T-helper 1 cell (primary cell): Measurements from ENCODE around the gene PNN.
A peak's percentile ranks its signal among the peaks of the same experiment; 100 is the strongest.
"Not testable (repeated sequence)": the region's sequence is repeated elsewhere in the genome, so short reads cannot be mapped to it uniquely, and the experiment has no call there.

Source experiments
- DNase-seq, 5 donors: peaks; one replicate each; pipeline ENCODE4 v3.0.0-alpha.2; 2012 to 2020

The PNN gene

GRCh38 chr14:39181026-39181692, 6.1 kb downstream of the PNN start:
- no peak for DNase-seq

GRCh38 chr14:39181693-39182047, 6.6 kb downstream of the PNN start:
- no peak for DNase-seq

GRCh38 chr14:39182770-39183684, 8.0 kb downstream of the PNN start:
- no peak for DNase-seq

GRCh38 chr14:39183685-39184003, 8.6 kb downstream of the PNN start:
- DNase-seq, result not testable (repeated sequence)

- DNase-seq, result no peak
Measured at GRCh38 chr14:39184628-39185255, 9.7 kb downstream of the PNN start.

- no peak for DNase-seq
Measured at GRCh38 chr14:39185256-39186049, 10.4 kb downstream of the PNN start.

- no peak for DNase-seq
Measured at GRCh38 chr14:39186941-39187525, 12.0 kb downstream of the PNN start.

- DNase-seq, result no peak
Measured at GRCh38 chr14:39203659-39204606, 28.9 kb downstream of the PNN start.

- peak in 1 of 5 donors; percentile 36 for DNase-seq
Measured at GRCh38 chr14:39207430-39207829, 32.4 kb downstream of the PNN start.

- no peak for DNase-seq
Measured at GRCh38 chr14:39211109-39211741, 36.2 kb downstream of the PNN start.

GRCh38 chr14:39212034-39212433, 37.0 kb downstream of the PNN start:
- no peak for DNase-seq

- DNase-seq, result no peak
Measured at GRCh38 chr14:39212693-39213092, 37.6 kb downstream of the PNN start.

- DNase-seq, result no peak
Measured at GRCh38 chr14:39217214-39217879, 42.3 kb downstream of the PNN start.

- DNase-seq, result no peak
Measured at GRCh38 chr14:39218171-39218769, 43.2 kb downstream of the PNN start.

- no peak for DNase-seq
Measured at GRCh38 chr14:39219075-39219499, 44.0 kb downstream of the PNN start.

GRCh38 chr14:39220473-39220872, 45.4 kb downstream of the PNN start:
- not testable (repeated sequence) for DNase-seq

GRCh38 chr14:39228044-39228443, 53.0 kb downstream of the PNN start:
- DNase-seq, result no peak

- no peak for DNase-seq
Measured at GRCh38 chr14:39228509-39229221, 53.6 kb downstream of the PNN start.

- peak in 2 of 5 donors; percentile 4 to 97 for DNase-seq
Measured at GRCh38 chr14:39229222-39229543, 54.1 kb downstream of the PNN start.
